ENCODE results near the gene BBS7. TPM values are rescaled to one million over a fixed set of nuclear protein-coding genes. Genes with fewer than 3 reads are reported as not detected.

Gene BBS7
- total RNA-seq, 1 experiment from 2014 or later, result 13.1 TPM

DNA sequence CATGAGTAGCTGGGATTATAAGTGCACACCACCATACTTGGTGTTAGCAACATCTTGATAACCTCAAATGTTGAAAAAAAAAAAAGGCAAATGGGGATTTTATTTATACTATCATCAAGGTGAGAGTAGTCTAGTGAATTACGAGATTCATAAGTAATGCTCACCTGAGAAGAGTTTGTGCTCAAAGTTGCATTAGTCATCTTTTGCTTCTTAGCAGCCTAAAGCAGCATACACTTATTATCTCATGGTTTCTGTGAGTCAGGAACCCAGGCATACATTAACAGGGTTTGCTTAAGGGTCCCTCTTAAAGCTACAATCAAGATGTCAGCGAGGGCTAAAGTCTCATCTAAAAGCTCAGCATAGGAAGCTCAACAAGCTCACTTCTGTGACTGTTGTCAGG, 77.3 kb downstream of the BBS7 start:
- no peak for DNase-seq (ENCODE audit: extremely low read depth, low read depth)

DNA sequence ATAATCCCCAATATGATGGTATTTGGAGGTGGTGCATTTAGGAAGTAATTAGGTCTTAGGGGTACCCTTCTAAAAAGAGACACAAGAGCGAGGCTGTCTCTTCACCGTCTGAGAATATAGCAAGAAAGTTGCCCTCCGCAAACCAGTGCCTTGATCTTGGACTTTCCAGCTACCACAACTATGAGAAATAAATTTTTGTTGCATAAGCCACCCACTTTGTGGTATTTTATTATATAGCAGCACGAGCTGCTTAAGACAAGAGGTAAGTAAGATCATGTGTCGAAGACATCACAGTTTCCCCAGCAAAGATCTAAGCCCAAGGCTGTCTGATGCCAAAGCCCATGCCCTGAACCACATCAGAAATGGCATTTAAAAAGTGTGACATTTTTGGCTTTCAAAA, 78.8 kb downstream of the BBS7 start:
- no peak for DNase-seq (ENCODE audit: extremely low read depth, low read depth)

DNA sequence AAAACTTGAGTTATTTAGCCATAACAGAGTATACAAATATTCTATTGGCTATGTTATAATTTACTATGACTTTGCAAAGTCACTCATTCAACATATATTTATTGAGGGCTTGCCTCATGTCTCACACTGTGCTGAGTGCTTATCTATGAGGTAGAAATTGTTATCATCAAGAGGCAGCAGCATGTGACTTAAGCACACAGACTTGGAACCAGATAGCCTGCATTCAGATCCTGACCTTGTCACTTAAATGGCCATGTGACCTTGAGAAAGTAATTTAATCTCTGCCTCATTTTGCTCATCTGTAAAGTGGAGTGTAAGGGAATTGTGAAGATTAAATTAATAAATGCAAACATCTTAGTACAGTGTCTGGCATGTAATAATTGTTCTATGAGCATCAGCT, 79.3 kb downstream of the BBS7 start:
- DNase-seq (ENCODE audit: extremely low read depth, low read depth), result no peak

DNA sequence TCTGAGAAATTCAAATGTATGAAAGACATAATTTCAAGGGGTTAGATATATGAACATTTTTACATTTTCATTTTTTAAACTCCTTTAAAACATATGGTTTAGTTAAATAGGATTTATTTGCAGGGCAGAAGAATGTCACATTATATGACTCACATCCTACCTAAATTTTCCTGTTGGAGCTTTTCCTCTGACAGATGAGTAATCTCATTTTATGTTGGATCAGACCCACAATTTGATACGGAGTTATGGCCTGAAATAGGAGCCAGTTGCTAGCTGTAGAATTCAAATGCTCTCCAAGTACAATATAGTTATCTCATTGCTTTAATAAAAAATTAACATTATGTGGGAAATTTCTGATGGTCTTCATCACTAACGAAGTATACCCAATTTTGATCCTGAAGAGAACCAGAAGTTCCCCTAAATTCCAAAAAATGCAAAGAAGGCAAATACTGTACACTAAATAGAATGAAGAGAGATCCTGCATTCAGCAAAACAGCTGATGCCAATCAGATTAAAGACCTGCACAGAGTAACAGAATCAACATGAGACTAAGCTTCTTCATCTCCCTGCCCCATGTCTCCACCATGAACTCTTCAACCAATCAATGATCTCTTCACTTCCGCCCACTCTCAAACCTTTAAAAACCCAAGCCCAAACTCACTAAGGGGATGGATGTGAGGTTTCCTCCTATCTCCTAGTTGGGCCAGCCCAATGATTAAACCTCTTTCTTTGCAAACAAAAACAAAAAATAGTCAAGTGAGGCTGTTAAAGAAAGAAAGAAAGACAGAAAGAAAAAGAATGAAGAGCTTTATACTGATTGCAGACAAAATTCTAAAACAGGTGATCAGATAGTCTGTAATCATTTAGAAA, 80.1 kb downstream of the BBS7 start:
- no peak for DNase-seq (ENCODE audit: extremely low read depth, low read depth)

DNA sequence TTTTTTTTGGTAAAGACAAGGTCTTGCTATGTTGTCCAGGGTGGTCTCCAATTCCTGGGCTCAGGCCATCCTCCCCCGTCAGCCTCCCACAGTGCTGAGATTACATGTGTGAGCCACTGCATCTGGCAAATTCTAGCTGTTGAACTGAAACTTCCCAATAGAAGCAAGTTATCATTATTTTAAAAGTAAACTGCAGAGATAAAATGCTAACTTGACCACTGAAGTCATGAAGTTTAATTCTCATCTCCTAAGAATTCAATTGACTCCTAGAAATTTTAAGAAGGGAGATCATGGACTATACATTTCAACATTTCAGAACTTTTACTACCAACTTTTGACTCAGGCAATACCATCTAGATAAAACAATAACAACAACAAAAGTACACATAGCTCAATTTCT, 80.8 kb downstream of the BBS7 start:
- no peak for DNase-seq (ENCODE audit: extremely low read depth, low read depth)

DNA sequence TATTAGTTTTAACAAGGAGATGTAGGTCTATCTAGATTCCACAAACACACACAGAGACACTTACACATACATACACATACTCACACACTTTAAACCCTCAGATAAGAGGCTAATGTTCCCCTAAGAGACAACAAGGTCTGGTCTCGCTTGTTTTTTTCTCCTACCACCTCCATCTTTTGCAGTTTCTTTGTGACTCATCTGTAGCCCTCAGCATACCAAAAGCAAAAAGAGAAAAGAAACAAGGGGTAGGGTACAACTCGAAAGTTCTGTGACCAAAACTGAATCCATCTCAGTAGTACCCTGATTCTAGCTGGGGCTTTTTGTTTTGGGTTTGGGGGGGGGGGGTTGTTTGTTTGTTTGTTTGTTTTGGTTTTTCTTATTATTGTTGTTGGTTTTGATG, 81.4 kb downstream of the BBS7 start:
- DNase-seq (ENCODE audit: extremely low read depth, low read depth), result no peak

DNA sequence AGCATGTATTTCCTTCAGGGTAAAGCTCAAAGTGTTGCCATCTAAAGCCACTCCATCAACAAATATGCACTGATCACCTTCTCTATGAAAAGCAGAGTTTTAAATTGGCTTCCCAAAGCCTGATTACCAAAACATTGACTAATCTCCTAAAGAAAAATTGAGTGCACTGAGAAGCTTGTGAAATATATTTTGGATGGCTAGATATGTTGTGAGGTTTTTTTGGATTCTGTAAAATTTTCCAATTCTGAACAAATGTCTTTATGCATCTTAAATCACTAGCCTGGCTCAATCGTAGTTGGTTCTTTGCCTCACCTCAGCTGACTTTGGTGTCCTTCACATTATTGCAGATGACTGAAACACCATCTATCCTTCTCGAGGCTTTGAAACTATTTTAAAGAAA, 84.1 kb downstream of the BBS7 start:
- DNase-seq (ENCODE audit: extremely low read depth, low read depth), result no peak

DNA sequence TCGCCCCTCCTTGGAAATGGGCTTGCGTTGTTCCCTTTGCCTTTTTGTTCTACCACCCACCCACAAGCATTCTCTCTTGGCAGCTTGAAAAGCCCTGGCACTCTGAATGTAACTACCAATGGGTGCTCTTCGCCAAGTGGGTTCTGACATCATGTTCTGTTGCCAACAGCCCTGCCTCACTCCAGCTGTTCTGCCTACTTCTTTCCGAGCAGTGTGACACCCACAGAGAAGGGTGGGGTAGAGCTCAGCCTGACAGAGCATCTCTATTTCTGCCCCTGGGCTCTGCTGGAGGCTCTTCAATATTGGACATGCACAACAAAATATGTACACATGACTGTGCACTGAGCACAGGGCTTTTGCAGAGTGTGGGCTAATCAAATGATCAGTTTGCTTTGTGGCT, 84.8 kb downstream of the BBS7 start:
- DNase-seq (ENCODE audit: extremely low read depth, low read depth), result no peak

DNA sequence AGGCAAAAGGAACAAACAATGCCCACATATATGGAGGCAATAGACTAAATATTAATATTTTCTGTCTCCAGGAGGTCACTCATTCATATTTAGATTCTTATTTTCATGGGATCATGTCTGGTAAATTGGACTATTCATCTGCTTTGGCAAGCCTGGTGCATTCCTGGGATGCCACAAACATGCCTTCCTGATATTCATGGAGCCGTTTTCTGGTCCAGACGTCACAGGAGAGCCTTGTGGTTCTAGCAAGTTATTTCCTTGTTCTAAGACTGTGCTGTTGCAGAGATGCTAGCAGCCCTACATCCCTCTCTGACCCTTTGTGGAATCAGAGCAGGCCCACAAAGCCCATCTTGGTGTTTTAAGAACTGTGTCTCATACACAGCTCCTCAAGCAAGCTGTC, 85.3 kb downstream of the BBS7 start:
- peak; percentile 19 for DNase-seq (ENCODE audit: extremely low read depth, low read depth)

DNA sequence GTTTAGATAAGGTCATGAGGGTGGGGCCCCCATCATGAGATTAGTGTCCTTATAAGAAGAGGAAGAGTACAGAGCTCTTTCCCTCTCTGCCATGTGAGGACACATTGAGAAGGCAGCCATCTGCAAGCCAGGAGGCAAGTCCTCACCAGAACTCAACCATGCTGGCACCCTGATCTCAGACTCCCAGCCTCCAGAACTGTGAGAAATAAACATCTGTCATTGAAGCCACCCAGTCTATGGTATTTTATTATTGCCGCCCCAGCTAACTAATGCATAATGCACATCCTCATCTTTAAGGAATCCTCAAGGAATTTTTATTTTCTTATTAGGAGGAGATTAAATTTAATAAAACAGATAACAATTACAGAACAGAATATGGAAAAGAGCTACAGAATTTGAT, 85.9 kb downstream of the BBS7 start:
- DNase-seq (ENCODE audit: extremely low read depth, low read depth), result no peak

DNA sequence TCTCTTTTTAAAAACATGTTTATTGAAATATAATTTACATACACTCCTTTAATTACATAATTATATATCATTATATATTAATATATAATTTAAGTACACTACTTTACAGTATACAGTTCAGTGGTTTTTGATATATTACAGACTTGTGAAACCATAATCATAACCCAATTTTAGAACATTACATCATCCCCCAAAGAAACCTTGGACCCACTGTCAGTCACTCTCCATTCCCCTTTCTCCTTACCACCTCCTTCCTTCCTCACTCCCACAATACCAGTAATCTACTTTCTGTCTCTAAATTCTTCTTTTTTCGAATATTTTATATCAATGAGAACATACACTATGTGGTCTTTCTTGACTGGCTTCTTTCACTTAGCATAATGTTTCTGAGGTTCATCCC, 87.1 kb downstream of the BBS7 start:
- no peak for DNase-seq (ENCODE audit: extremely low read depth, low read depth)

DNA sequence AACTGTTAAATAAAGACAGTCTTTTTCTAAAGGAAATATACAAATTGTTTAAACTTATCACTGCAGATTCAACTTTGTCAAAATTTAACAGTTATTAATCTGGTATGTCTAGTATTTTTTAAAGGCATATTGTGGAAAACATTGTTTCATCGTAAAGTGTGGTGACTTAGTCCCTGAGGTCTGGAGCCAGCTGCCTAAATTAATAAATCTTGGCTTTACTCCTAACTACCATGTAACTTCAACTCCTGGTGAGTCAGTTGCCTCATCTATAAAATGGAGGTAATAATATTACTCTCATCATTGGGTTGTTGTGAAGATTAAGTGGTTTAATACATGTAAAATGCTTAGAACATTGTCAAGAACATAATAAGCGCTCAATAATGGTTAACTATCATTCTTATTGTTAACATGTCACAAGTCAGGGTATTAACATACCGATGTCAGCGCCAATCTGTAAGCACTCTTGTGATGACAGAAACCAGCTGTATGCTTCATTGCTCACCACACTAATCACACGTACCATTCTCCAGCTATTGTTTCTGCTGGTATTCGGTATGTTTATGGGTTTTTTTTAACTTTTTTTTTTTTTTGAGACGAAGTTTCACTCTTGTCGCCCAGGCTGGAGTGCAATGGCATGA, 91.2 kb downstream of the BBS7 start:
- no peak for DNase-seq (ENCODE audit: extremely low read depth, low read depth)

DNA sequence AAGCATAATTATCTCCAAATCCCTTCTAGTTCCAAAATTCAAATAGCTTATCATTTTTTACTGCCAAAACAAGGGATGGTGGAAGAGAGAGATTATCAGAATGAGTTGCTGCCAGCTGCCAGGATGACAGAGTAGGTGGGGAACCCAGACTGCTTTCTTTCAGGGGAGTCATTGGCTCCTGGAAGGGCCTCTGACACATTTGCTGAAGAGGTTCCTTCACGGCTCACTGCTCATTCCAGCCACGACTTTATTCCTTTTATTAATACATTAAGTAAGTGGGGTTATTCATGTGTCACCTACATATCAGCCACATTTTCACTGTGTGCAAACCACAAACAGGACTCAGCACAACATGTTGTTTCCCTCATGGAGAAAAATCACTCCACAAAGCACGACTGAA, 92.6 kb downstream of the BBS7 start:
- DNase-seq (ENCODE audit: extremely low read depth, low read depth), result no peak

DNA sequence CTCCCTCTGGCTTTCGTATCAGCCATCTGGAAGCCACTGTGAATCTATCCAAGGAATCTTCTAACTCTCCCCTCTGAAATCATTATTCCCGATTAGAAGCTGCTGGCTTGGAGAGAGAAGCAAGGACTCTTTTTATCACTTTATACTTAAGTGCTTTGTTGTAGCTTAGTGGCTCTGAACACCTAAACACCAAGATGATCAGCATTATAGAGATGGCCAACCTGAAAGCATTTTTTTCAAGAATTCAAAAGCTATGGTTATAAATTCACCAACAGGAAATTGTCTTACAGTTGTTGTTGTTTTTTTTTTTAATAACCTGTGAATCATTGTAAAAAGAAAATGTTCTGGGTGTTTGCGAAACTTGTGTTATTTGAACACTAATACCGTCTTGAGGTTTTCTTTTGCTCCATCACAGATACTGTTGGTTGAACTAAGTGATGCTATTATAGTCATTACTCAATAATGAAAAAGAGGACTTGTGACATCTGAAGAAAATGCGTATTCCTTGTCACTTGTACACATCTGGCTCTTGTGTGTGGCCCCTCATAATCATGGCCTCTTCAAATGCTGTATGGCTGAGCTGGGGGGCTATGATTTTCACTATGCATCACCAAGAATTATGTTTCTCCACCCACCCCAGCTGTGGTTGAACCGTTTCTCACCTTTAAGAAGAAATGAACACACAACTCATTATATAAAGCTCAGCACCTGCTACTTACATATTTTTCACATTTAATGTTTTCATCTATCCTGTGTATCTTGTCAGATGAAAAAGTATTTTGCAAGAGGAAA, 93.5 kb downstream of the BBS7 start:
- no peak for DNase-seq (ENCODE audit: extremely low read depth, low read depth)

Other genes with a start within 250 kb of the BBS7 start
- 332 and 349 TPM in 2 replicates for gene ANXA5, start 173.5 kb downstream of the BBS7 start, total RNA-seq (2014; rRNA removed; shearing (Covaris generic))
- gene SMIM43, start 105.3 kb downstream of the BBS7 start, total RNA-seq (2014; rRNA removed; shearing (Covaris generic)), result 0.40 and 1.1 TPM in 2 replicates
- 40.4 and 42.7 TPM in 2 replicates for gene EXOSC9, start 69.2 kb downstream of the BBS7 start, total RNA-seq (2014; rRNA removed; shearing (Covaris generic))
- 58.1 and 64.0 TPM in 2 replicates for gene CCNA2, start 46.6 kb downstream of the BBS7 start, total RNA-seq (2014; rRNA removed; shearing (Covaris generic))
- 0.02 TPM in 1 of 2 replicates, not detected in the other for gene TRPC3, start 81.6 kb upstream of the BBS7 start, total RNA-seq (2014; rRNA removed; shearing (Covaris generic))